Esophagus squamous epithelium (tissue), 5 donors: Measurements from ENCODE around the gene MTX2. TPM values are rescaled to one million over a fixed set of nuclear protein-coding genes. Genes with fewer than 3 reads are reported as not detected.

Source experiments
- DNase-seq: peaks from one replicate; lab custom pipeline; 2025; lab: John Stamatoyannopoulos, UW
- H3K27ac ChIP-seq, 4 donors: fragments of 200-600 bp; sonication (generic); one replicate each; pipeline ENCODE4 v1.5.1; 2016 to 2019; ENCODE audit warnings: mild to moderate bottlenecking in 1 of 4
- H3K27me3 ChIP-seq, 4 donors: fragments of 200-600 bp; sonication (generic); 1 replicate in 3 of 4; 2 replicates in 1 of 4; pipeline versions ENCODE4 v1.5.1 to v1.6.0; 2017 to 2021; ENCODE audit warnings: antibody characterized with exemption in 1 of 4
- H3K36me3 ChIP-seq, 3 donors: fragments of 200-600 bp; sonication (generic); one replicate each; pipeline ENCODE4 v1.5.1; 2016 to 2019
- H3K4me1 ChIP-seq, 3 donors: fragments of 200-600 bp; sonication (generic); one replicate each; pipeline ENCODE4 v1.5.1; 2017 to 2019
- H3K4me3 ChIP-seq, 4 donors: fragments of 200-600 bp; sonication (generic); 1 replicate in 3 of 4; 2 replicates in 1 of 4; pipeline ENCODE4 v1.5.1; 2016 to 2019; ENCODE audit warnings: mild to moderate bottlenecking in 2 of 4, moderate library complexity in 1 of 4
- H3K9me3 ChIP-seq, 3 donors: fragments of 200-600 bp; sonication (generic); one replicate each; pipeline ENCODE4 v1.5.1; 2016 to 2019
- POLR2A ChIP-seq, 4 donors: fragments of 450-650 bp; IDR thresholded peaks; one replicate each; pipeline ENCODE4 v1.6.1; 2017; ENCODE audit warnings: antibody characterized with exemption in 4 of 4, mild to moderate bottlenecking in 4 of 4, moderate library complexity in 3 of 4
- WGBS, 2 donors: methylation state at CpG; one replicate each; pipeline ENCODE4 v1.1.5; 2018; 5-methylcytosine and 5-hydroxymethylcytosine counted together
- intact Hi-C: fragments of 100-400 bp; cut with DNase I; formaldehyde crosslinking; loops from one replicate; pipeline ENCODE4 v1.15.0; 2022
- total RNA-seq, 4 donors: library from RNA; depleted of rRNA; stranded (reverse); fragments of >200 nt; gene quantifications; one replicate each; pipeline ENCODE4 v1.1.0, GENCODE V29; 2016
- TF ChIP-seq, protein P1 (sequence below), 6 experiments: fragments of 450-650 bp in 4 of 6; fragments of 200-600 bp in 2 of 6; sonication (generic) in 2 of 6; IDR thresholded peaks; one replicate each; pipeline ENCODE4 v1.5.1; 2016 to 2019; ENCODE audit warnings: antibody characterized with exemption in 6 of 6, mild to moderate bottlenecking in 4 of 6, moderate library complexity in 4 of 6
- donor health status: DM: yes; HTN: yes; CAD: no.

Gene MTX2
- total RNA-seq, 4 donors from 2014 or later, result 28.4 to 43.5 (median 36.6) TPM

- Histone ChIP-seq H3K36me3 (peaks cover 0 to 43% (median 0%) of the 10 kb centered on the region in 3 donors), H3K4me3 (no peak overlapping the region), H3K27ac (no peak overlapping the region), H3K9me3 (no peaks in the 10 kb centered on the region), H3K4me1 (peaks cover 0 to 2% (median 0%) of the 10 kb centered on the region in 3 donors), H3K27me3 (no peaks in the 10 kb centered on the region)
- TF ChIP-seq, protein P1, sequence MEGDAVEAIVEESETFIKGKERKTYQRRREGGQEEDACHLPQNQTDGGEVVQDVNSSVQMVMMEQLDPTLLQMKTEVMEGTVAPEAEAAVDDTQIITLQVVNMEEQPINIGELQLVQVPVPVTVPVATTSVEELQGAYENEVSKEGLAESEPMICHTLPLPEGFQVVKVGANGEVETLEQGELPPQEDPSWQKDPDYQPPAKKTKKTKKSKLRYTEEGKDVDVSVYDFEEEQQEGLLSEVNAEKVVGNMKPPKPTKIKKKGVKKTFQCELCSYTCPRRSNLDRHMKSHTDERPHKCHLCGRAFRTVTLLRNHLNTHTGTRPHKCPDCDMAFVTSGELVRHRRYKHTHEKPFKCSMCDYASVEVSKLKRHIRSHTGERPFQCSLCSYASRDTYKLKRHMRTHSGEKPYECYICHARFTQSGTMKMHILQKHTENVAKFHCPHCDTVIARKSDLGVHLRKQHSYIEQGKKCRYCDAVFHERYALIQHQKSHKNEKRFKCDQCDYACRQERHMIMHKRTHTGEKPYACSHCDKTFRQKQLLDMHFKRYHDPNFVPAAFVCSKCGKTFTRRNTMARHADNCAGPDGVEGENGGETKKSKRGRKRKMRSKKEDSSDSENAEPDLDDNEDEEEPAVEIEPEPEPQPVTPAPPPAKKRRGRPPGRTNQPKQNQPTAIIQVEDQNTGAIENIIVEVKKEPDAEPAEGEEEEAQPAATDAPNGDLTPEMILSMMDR (IDR thresholded peaks at IDR 0.05), result no peak
- TF ChIP-seq POLR2A (IDR thresholded peaks at IDR 0.05), result no peak
- intact Hi-C loops, result no loop called here
- WGBS, 2 donors, result 85 to 100% methylated on average over 1 of the region's 1 CpG
- no peak for DNase-seq
Observed at GRCh38 chr2:176330612-176331011, 61.4 kb downstream of the MTX2 start.

- H3K4me1 ChIP-seq, result no peaks in the 10 kb centered on the region
- H3K9me3 ChIP-seq, result no peaks in the 10 kb centered on the region
- H3K4me3 ChIP-seq, result no peak overlapping the region
- peaks cover 0 to 47% (median 0%) of the 10 kb centered on the region in 3 donors for H3K36me3 ChIP-seq
- H3K27me3 ChIP-seq, result no peaks in the 10 kb centered on the region
- TF ChIP-seq POLR2A (IDR thresholded peaks at IDR 0.05), result no peak
- TF ChIP-seq, protein P1 (IDR thresholded peaks at IDR 0.05), result no peak
- WGBS, 2 donors, result 92 to 94% methylated on average over 1 of the region's 1 CpG
- no peak for DNase-seq
- intact Hi-C loops, result no loop called here
- H3K27ac ChIP-seq, result no peak overlapping the region
Observed at GRCh38 chr2:176331646-176332045, 62.4 kb downstream of the MTX2 start.

DNA sequence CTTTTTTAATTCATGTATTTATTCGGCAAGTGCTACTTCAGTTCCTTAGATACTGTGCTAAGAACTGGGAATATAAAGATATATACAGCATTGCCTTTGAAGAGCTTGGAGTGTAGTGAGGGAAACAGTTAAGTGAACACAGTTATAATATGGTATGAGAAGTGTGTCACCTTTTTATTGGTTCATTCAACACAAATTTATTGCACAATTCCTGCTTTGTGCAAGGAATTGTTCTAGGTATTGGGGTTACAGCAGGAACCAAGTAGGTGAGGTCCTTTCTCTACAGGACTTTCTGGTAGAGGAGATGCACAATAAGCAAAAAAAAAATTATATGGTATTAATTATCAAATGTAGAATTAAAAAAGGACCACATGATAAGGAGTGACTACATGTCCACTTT, 65.5 kb downstream of the MTX2 start:
- no peak for TF ChIP-seq POLR2A (IDR thresholded peaks at IDR 0.05)
- TF ChIP-seq, protein P1 (IDR thresholded peaks at IDR 0.05), result no peak
- WGBS, 2 donors, result 90% methylated on average over 1 of the region's 1 CpG
- intact Hi-C loops, result no loop called here

GRCh38 chr2:176338395-176338794, 69.2 kb downstream of the MTX2 start:
- Histone ChIP-seq H3K9me3 (no peaks in the 10 kb centered on the region), H3K4me3 (no peak overlapping the region), H3K27ac (no peak overlapping the region), H3K4me1 (no peaks in the 10 kb centered on the region), H3K36me3 (peaks cover 0 to 39% (median 7%) of the 10 kb centered on the region in 3 donors), H3K27me3 (no peaks in the 10 kb centered on the region)
- whole genome bisulfite sequencing, 2 donors, result 79 to 83% methylated on average over 3 of the region's 3 CpGs
- TF ChIP-seq, protein P1 (IDR thresholded peaks at IDR 0.05), result no peak
- no peak for TF ChIP-seq POLR2A (IDR thresholded peaks at IDR 0.05)
- intact Hi-C loops, result no loop called here
- DNase-seq, result no peak

More for the DNA sequence above, 65.5 kb downstream of the MTX2 start:
- Histone ChIP-seq H3K4me1 (no peaks in the 10 kb centered on the region), H3K27ac (no peak overlapping the region), H3K36me3 (peaks cover 0 to 51% (median 7%) of the 10 kb centered on the region in 3 donors), H3K9me3 (no peaks in the 10 kb centered on the region), H3K27me3 (no peaks in the 10 kb centered on the region), H3K4me3 (no peak overlapping the region)
- no peak for DNase-seq

DNA sequence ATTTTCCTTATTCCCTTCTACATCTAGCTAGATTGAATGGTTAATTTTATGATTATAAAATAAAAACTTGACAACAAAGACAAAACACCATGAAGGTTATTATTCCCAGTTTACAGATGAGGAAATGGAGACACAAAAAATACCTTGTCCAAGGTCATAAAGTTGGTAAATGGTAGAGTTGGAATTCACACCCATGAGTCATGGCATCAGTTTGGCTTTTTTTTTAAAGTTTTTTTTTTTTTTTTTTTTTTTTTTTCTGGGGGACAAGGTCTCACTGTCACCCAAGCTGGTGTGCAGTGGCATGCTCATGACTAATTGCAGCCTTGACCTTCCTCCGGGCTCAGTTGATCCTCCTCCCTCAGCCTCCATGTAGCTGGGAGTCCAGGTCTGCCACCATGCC, 70.0 kb downstream of the MTX2 start:
- Histone ChIP-seq H3K4me3 (no peak overlapping the region), H3K27me3 (no peaks in the 10 kb centered on the region), H3K27ac (no peak overlapping the region), H3K4me1 (no peaks in the 10 kb centered on the region), H3K36me3 (peaks cover 0 to 31% (median 7%) of the 10 kb centered on the region in 3 donors), H3K9me3 (no peaks in the 10 kb centered on the region)
- intact Hi-C loops, result no loop called here
- no peak for TF ChIP-seq POLR2A (IDR thresholded peaks at IDR 0.05)
- TF ChIP-seq, protein P1 (IDR thresholded peaks at IDR 0.05), result no peak
- no peak for DNase-seq
- WGBS, 2 donors, result 83 to 92% methylated on average over 1 of the region's 1 CpG
